GM19397 (cell line): ENCODE measurements around the gene CERS2.
A peak's percentile ranks its signal among the peaks of the same experiment; 100 is the strongest.

Experiments
- ATAC-seq: cut with Tn5 transposase; IDR thresholded peaks from one replicate; pipeline ENCODE4 v1.9.1; 2021; ENCODE audit warnings: mild to moderate bottlenecking, moderate library complexity; ENCODE audit not compliant: unreplicated experiment

Gene CERS2

DNA sequence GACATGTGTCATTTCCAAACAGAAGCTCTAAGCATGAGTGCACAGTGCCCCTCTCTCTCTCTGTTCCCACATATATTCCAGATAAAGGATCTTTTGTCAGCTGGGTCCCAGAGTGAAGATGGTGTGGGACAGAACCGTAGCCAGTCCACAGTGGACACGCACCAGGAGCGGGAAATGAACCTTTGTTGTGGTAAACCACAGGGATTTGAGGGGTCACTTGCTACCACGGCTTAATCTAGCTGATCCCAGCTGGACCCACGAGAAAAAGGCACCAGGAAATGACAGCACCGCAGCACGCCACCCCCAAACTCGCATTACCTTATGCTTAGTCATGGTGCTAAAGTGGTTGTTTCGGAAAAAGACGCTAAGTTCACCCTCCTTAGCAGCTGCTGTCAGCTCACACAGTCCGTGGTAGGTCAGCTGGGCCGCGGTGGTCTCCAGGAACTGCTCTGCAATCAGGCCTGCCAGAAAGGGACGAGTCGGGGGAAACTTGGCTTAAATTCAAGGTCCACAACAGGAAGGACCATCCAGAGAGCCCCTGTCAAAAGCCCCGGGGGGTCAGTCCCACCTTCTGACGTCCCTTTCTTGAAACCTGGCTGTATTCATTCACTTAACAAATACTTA lies 24.5 kb upstream of the CERS2 start:
- ATAC-seq = no peak

DNA sequence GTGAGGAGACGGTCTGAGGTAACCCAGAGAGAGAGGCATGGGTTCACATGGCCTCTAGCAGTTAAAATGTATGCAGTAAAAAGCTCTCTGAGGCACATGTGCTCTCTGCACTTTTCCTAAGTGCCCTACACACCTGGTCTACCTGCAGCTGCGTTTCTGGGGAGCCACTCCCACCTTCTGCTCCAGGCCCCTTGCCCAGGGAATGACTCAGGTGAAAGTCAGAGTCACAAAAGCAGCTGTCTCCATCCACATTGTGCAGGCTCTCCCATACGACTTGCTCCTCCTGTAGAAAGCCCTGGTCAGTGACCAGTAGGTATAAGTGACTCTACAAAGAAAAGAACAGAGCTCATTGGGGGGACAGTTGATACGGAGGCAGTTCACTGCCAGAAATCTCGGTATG lies 23.3 kb upstream of the CERS2 start:
- no peak for ATAC-seq

DNA sequence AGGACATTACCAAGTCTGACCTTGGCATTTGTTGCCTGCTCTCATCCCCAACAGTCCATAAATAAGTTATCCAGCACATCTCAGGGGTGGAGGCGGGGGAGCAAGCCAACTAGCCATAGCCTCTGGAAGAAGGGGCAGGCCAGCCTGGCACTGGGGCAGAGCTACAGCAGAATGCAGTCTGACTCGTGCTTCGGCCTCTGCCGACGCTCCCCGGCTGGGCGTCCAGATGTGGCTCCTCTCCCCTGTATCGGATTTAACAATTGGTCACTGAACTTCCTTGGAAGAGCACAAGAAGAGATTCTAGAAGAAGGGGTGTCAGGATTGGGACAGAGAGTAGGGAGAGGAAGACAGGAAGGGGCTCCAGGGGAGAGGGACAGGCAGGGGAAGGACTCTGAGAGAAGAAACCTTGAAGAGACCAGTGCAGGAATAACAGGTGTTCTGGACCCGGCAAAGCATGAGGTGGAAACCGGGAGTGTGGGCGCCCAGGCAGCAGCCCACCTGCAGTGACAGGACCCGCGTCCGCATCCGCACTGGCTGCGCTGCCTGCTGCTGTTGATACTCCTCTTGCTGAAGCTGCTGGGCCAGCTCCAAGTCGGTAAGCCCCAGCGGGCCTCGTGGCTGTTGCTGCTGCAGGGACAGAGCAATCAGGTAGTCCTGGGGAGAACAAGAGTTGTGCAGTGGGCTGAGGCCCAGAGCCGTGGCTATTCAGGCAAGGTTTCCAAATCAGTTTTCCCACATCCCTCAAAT lies 22.7 kb upstream of the CERS2 start:
- no peak for ATAC-seq

DNA sequence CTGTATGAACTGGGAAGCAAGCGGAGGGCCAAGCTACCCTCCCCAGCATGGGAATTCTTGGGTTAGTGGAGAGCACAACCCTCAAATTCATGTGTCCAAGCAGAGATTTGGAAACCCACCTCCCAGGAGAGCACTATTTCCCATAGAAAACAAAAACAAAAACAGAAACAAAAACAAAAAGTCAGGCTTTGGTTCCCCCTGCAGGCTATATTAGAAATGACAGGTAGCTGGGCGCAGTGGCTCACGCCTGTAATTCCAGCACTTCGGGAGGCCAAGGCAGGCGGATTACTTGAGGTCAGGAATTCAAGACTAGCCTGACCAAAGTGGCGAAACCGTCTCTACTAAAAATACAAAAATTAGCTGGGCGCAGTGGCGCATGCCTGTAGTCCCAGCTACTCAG lies 21.3 kb upstream of the CERS2 start:
- no peak for ATAC-seq

DNA sequence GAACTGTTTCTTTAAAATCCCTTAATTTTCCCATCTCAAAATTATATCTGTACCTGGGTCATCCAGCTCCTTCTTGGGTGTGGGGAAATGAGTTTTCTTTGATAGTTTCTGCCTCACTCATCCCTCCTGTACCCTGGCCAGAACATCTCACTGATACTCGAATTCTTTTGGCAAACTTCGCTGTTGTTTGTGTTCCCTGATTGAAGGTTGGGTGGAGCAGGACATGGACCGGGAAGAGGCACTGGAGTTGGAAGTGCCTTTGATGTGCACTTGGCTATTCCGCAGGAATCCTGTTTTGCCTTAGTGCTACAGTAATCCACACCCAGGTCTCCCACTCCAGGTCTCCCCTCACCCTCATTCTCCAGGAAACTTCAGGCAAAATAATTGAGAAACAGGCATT lies 20.8 kb upstream of the CERS2 start:
- no peak for ATAC-seq

DNA sequence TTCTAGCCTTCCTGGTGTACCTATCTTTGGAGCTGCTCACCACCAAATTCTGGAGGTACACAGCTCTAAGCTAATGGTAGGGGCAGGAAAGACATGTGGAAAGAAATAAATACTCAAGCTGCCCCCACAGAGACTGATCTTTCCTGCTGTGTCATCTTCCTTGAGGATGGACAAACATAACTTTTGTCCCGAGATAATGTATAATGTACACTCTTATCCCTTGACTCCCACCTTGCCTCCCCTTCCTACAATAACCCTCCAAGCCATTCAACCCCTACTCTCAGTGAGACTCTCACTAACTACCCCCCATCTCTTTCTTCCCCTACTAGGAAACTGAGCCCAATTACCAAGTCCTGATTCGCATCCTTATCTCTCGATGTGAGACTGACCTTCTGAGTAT lies 19.6 kb upstream of the CERS2 start:
- no peak for ATAC-seq

DNA sequence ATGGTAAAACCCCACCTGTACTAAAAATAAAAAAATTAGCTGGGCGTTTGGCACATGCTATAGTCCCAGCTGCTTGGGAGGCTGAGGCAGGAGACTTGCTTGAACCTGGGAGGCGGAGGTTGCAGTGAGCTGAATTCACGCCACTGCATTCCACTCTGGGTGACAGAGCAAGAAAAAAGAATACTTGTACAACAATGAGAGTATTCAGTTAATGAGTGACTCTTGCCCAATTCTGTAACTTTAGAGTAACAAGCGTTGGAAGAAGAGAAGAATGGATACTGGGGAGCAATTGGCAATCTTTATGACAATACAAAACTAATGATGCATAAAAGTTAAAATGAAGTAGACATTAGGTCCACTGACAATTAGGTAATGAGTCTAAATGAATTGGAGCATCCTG lies 18.0 kb upstream of the CERS2 start:
- no peak for ATAC-seq

DNA sequence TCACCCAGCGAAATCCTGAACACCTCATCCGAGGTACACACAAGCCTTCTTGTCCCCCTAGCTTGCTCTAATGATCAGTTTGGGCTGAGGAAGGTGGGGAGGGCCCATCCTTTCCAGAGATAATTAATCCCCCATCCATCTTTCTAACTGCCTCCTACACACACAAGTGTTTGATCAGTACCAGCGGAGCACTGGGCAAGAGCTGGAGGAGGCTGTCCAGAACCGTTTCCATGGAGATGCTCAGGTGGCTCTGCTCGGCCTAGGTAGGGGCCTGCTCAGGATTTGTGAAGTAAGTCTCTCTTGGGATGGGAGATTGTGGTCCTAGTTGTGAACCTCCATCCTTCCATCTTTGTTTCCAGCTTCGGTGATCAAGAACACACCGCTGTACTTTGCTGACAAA lies 13.3 kb upstream of the CERS2 start:
- ATAC-seq = no peak

DNA sequence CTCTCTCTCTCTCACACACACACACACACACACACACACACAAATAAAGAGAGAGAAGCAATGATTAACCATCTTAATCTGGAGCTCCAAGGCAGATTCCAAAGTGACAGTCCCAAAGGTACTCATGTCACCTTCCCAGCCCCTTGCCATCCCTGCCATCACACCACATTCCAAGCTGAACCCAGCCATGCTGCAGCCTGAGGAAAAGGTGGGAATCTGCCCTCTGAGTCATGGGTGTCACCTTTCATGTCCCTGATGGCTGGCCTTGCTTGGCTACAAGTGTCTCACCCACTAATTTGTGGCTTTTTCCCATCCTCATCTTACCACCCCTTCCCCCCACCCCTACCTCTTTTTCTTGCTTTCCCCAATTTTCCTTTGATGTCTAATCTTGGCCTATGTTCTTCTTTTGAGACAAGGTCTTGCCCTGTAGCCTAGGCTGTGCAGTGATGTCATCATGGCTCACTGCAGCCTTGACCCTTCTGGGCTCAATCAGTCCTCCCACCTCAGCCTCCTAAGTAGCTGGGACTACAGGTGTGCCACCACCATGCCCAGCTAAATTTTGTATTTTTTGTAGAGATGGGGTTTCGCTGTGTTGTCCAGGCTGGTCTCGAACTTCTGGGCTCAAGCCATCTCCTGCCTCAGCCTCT lies 10.7 kb upstream of the CERS2 start:
- no peak for ATAC-seq

DNA sequence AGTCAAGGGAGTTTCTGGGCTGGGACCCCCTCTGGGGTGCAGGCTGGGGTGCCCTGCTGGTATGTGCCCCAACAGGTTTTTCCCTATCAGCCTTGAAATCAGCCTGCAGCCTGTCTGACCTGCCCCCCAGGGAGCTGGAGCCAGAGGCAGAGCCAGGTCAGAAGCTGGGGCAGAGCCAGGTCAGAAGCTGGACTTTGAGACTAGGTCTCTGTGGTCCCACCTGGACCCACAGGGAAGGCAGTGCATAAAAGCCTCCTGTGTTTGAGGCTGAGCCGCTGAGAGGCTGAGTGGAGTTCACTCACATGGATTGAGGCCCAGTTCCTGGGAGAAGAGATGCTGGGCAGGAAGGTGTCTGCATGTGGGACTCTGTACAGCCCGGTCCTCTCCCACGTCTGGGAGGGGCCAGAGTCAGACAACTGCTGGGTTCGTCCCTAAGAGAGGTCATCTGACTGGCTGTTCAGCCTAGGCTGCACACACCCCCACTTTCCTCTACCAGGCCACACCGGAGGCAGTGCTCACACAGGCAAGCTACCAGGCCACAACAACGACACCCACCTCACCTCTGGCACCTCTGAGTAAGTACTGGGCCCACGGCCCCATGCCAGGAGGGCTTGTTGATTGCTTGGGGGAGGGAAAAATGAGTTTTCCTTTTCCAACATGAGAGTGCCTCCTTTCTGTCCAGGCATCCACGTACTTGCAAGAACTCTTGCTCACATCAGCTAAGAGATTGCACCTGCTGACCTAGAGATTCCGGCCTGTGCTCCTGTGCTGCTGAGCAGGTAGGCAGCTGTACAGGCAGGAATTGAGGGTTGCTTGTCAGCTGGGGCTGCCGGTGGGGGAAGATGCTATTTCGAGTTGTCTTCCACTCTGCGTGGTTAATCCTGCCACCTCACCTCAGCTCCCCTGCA lies 7.4 kb upstream of the CERS2 start, which contains the start of gene ANXA9:
Gene ANXA9 (plus strand): TSS at position 488 of the 908 bp plus-strand sequence. CDS start 814 bp downstream, outside the sequence.
- no peak for ATAC-seq

DNA sequence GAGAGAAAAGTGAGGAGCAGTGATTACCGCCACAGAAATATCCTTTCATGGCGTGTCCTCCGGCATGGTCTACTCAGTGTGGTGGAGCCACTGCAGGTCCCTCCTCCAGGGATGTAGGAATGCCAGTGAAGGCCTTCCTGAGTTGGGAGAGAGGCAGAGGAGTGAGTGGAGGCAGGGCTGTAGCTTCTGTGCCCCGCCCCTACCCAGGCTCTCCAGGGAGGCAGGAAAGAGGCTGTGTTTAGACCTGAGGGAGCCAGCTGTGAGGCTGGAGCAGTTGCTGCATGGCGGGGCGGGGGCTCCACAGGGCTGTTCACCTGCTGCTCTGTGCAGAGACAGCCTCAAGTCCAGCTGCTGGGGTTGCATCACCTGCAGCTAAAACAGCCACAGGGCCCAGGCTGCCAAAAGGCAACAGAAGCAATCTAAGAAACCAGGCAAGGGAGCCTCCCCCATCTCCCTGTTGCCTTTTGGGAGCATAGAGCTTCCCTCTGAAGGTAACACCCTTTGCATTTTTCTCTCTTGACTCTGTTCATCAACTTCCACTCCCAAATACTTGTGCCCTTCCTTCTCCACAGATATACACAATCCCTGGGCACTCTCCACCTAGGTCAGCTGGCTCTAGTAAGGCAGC lies 6.7 kb upstream of the CERS2 start:
- ATAC-seq = no peak

DNA sequence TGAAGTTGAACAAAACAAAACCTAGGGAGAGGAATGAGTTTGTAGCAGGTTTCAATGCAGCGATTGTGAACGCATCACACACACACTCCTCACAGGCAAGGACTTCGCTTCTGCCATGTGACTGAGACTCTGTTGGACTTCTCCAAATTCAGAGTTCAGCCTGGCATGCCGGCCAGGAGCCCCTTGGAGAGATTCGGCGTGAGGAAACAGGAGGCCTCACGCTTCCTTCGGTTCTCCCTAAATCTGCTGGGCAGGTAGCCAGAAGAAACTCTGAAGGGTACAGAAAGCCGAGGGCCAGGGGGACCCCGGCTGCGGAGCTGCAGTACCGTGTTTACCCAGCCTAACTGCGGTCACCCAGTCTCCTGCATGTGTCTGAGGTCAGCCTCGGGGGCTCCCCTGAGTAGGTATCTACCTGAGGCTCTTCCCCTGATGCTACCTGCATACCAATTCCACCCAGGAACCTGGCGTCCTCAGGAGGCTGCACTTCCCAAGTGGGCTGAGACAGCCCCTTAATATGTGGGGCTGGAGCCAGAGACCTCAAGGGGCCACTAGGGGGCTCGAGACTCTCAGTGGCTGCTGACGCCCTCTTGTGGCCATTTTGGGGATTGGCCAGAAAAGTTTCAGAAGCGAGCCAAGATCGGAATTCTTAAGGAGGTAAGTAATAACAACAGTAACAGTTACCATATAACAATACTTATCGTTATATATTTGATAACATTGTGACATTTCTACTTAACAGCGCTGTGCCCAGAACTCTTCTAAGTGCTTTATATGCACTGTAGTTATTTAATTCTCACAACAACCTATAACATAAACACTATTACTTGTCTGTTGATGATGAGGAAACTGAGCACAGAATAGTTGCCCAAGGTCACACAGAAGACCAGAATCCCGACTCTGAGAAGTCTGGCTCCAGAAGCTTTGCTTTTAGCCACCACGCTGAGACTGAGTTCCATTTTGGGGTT lies 4.7 kb upstream of the CERS2 start:
- no peak for ATAC-seq

DNA sequence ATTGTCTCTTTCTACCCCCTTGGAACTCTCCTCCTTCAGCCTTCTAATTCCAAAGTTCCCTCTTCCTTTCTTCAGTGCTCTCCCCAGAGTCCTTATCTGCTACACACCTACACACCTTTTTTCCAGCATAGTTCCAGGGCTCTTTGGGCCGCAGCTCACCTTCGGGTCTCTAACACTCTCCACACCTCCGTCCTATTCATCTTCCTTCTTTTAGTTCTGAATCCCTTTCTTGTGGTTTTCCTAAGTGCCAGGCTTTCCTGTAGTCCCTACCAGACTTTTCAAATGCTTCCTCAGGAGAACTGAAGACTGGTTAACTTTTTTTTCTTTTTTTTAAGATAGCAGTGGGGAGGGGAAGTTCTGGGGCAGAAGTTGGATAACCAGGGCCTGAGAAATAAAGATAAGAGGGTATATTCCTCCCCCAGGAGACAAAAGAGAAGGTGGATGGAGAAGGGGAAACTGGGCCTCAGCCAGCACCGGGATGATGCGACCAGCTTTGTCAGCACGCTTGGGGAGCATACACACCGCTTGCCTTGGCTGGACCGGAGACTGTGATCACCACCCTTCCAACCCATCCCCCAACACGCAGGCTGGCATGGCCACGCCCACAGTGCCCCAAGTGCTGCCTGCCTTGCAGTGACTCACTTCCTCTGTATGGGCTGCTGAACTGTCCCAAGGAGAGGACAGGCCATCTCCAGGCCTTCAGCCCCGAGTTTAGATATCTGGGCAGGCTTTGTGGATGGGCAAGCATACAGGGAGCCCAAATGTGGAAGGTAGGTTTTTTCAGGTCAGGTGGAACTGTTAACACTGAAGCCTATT lies 2.5 kb upstream of the CERS2 start:
- ATAC-seq = no peak

DNA sequence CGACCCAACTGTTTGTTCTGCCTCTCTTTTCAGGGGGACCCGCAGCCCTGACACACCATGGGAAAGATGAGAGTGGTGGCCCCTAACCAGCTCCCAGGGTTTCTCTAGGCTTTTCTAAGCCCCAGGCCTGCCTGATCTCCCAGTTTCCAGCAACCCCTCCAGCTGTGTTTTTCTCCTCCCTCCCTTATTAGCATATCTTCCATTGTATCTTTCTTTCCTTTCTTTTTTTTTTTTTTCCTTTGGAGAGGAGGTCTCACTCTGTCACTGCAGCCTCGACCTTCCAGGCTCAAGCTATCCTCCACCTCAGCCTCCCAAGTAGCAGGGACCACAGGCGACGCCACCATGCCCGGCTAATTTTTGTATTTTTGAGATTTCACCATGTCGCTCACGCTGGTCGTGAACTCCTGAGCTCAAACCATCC lies 1.8 kb upstream of the CERS2 start:
- no peak for ATAC-seq

DNA sequence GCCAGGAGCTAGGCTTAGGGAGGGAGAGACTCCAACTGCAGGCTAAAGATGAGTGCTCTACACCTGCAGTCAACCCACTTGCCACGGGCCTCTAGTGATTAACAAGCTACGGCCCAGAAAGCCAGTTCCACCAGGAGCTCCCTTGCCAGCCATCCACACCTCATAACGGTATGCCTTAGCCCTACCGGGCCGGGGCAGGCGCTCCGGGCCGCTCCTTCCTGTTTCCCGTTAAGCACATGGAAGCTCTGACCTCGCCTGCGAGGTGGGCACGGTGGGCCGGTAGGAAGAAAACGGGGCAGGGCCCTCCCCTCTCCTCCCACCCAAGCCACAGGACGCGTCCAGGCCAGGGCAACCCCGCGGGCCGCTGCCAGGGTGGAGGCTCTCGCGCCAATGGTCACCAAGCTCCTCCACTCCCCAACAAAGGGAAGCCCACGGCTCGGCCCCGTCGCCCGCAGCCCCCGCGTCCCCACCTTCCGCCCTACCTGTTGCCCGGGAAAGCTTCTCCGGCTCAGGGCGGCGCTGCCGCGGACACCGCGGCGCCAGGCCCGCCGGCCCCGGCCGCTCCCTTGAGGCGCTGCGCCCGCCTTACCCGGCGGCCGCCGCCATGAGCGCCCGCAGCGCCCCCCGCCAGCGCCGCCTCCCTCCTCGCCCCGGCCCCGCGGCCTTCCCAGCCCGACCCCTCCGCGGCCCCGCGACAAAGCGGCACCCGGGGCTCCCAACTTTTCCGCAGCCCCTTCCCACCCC lies 627 bp downstream of the CERS2 start:
- peak; percentile 42 for ATAC-seq

DNA sequence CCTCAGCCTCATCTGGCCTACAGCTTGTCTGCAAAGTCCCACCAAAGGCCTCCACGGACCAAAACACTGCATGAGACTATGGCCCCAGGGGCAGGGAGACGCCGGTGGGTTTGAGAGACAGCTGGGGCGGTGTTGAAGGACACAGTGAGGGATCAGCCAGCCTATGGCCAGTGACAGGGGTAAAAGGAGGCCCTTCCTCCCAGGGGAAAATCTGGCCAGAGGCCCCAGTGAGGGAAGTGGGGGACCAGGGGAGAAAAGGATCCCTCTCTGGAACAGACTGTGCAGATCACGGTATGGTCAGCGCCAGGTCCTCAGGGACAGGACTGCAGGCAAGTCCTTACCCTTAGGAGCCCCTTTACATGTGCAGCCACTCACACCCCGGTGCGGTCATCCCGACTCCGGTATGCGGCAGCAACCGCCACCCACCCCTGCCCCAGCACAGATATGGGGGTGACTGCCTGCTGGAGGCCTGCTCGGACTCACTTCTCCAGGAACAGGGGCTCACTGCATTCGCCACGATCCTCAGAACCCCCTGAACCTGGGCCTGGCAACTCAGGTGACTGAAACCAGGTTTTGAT lies 1.3 kb downstream of the CERS2 start:
- ATAC-seq = no peak

DNA sequence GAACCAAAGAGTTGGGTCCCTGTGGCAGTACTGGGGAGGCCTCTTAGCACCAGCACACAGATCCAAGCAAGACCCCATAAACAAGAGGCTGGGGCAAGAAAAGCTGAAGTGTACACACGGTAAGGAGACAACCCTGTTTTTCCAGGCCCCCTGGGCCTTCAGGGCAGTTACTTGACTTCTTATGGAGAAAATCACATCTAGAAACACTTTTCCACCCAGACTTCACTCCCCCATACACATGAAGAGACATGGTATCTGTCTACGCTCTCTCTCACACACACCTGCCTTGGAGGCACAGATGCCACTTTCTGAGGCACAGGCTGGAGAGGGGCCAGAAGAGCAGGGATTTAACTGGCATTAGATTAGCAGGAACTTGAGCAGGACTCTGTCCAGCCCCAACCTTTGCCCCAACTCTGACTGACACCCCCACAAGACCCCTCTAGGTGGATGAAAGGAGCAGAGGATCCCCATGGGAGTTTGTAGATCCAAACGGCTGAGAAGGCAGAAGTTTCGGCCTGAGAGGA lies 2.2 kb downstream of the CERS2 start:
- no peak for ATAC-seq
